ENCODE data around the gene UBE2U. TPM values are rescaled to one million over a fixed set of nuclear protein-coding genes. Genes with fewer than 3 reads are reported as not detected.

UBE2U gene
- total RNA-seq, 1 experiment from 2014 or later, result not detected

DNA sequence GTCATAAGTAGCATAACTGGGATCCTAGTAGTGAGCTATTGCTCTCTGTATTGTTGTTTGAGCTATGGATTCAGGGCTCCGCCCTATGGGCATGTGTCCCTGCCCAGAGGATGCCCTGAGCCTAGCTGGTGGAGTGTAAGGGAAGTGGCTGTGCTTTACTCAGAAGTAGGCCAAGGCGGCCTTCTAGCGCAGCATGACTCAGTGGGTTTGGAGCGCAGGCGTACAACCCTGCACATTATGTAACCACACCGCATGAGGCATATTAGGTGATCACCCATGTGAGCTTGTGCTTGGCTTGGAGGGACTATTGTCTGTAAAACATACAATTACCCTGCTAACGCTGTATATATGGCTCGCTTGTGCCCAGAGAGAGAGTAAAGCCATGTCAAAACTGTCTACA, 11.1 kb upstream of the UBE2U start:
- Histone ChIP-seq H3K36me3 (ENCODE audit: control insufficient read depth in 1 of 2, insufficient read depth in 2 of 2, low read length in 2 of 2) (no peaks in the 10 kb centered on the region), H3K9me3 (ENCODE audit: control insufficient read depth in 1 of 2, insufficient read depth in 1 of 2, low read depth in 1 of 2, low read length in 2 of 2) (no peaks in the 10 kb centered on the region), H3K27me3 (ENCODE audit: insufficient read depth, low read length) (no peaks in the 10 kb centered on the region), H3K79me2 (ENCODE audit: insufficient read depth, low read length) (no peaks in the 10 kb centered on the region), H3K9ac (ENCODE audit: low read length) (no peak overlapping the region), H3K4me3 (replicated peaks in 1 of 2; ENCODE audit: low read depth in 1 of 2, low read length in 2 of 2) (no peak overlapping the region), H3K4me1 (ENCODE audit: control insufficient read depth in 1 of 2, insufficient read depth in 2 of 2, low read length in 2 of 2) (no peaks in the 10 kb centered on the region), H3K4me2 (ENCODE audit: low read length) (no peak overlapping the region), H2AFZ (ENCODE audit: low read depth, low read length, poor library complexity, severe bottlenecking) (no peak overlapping the region), H4K20me1 (ENCODE audit: insufficient read depth) (no peaks in the 10 kb centered on the region), H3K9me2 (ENCODE audit: insufficient read depth) (no peaks in the 10 kb centered on the region), H3K27ac (ENCODE audit: low read depth, low read length) (no peak overlapping the region)
- ATAC-seq (no peak), DNase-seq (ENCODE audit: low read depth, low spot score) (no peak)
- RAD21 ChIA-PET (ENCODE audit: low non-redundant PET in 1 of 2, low total read pairs in 2 of 2, uncharacterized antibody in 2 of 2, unreplicated experiment in 2 of 2), result no interaction called here
- TF ChIP-seq, protein P1, sequence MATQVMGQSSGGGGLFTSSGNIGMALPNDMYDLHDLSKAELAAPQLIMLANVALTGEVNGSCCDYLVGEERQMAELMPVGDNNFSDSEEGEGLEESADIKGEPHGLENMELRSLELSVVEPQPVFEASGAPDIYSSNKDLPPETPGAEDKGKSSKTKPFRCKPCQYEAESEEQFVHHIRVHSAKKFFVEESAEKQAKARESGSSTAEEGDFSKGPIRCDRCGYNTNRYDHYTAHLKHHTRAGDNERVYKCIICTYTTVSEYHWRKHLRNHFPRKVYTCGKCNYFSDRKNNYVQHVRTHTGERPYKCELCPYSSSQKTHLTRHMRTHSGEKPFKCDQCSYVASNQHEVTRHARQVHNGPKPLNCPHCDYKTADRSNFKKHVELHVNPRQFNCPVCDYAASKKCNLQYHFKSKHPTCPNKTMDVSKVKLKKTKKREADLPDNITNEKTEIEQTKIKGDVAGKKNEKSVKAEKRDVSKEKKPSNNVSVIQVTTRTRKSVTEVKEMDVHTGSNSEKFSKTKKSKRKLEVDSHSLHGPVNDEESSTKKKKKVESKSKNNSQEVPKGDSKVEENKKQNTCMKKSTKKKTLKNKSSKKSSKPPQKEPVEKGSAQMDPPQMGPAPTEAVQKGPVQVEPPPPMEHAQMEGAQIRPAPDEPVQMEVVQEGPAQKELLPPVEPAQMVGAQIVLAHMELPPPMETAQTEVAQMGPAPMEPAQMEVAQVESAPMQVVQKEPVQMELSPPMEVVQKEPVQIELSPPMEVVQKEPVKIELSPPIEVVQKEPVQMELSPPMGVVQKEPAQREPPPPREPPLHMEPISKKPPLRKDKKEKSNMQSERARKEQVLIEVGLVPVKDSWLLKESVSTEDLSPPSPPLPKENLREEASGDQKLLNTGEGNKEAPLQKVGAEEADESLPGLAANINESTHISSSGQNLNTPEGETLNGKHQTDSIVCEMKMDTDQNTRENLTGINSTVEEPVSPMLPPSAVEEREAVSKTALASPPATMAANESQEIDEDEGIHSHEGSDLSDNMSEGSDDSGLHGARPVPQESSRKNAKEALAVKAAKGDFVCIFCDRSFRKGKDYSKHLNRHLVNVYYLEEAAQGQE (IDR thresholded peaks at IDR 0.05; ENCODE audit: low read depth), result no peak
- TF ChIP-seq TCF7L2 (IDR thresholded peaks at IDR 0.05; ENCODE audit: borderline replicate concordance, extremely low read depth, insufficient read depth, insufficient read length) (no peak), ATF3 (IDR thresholded peaks at IDR 0.05) (no peak), YY1 (IDR thresholded peaks at IDR 0.05; ENCODE audit: extremely low read depth, insufficient replicate concordance, low read depth, low read length) (no peak), RAD21 (IDR thresholded peaks at IDR 0.05; ENCODE audit: low read depth) (no peak), EGR1 (IDR thresholded peaks at IDR 0.05; ENCODE audit: low read depth) (no peak)
- intact Hi-C loops (cut with micrococcal nuclease), result no loop called here
- BruUV-seq (replicated peaks), result no TSS peak
- POLR2A ChIA-PET, result no interaction called here
- CTCF ChIA-PET, result no interaction called here
